Hepatocyte (in vitro differentiated cells): ENCODE results near the gene GAS2L3. TPM values are rescaled to one million over a fixed set of nuclear protein-coding genes. Genes with fewer than 3 reads are reported as not detected.
"Not testable (repeated sequence)": the region's sequence is repeated elsewhere in the genome, so short reads cannot be mapped to it uniquely, and the experiment has no call there.

ENCODE experiments used
- DNase-seq: peaks from one replicate; pipeline ENCODE4 v3.0.0-alpha.2; 2016; ENCODE audit warnings: low spot score
- H2AFZ ChIP-seq: fragments of 200-600 bp; sonication (generic); 2 replicates; pipeline ENCODE4 v1.6.0; 2016; ENCODE audit warnings: antibody characterized with exemption, mild to moderate bottlenecking
- H3K27ac ChIP-seq: fragments of 200-600 bp; sonication (generic); 2 replicates; pipeline ENCODE4 v1.5.1; 2016; ENCODE audit warnings: mild to moderate bottlenecking
- H3K27me3 ChIP-seq: fragments of 200-600 bp; sonication (generic); 2 replicates; pipeline ENCODE4 v1.6.1; 2016
- H3K36me3 ChIP-seq: fragments of 200-600 bp; sonication (generic); replicated peaks from 2 replicates; pipeline ENCODE4 v1.5.1; 2016; ENCODE audit warnings: low read depth; ENCODE audit not compliant: insufficient read depth
- H3K4me1 ChIP-seq: fragments of 200-600 bp; sonication (generic); 2 replicates; pipeline ENCODE4 v1.5.1; 2016; ENCODE audit warnings: mild to moderate bottlenecking, moderate library complexity; ENCODE audit not compliant: insufficient read depth
- H3K4me2 ChIP-seq: fragments of 200-600 bp; sonication (generic); 2 replicates; pipeline ENCODE4 v1.6.0; 2016
- H3K4me3 ChIP-seq: fragments of 200-600 bp; sonication (generic); 2 replicates; pipeline ENCODE4 v1.5.1; 2016; ENCODE audit warnings: mild to moderate bottlenecking
- H3K79me2 ChIP-seq: fragments of 200-600 bp; sonication (generic); 2 replicates; pipeline ENCODE4 v1.6.0; 2017; ENCODE audit warnings: mild to moderate bottlenecking
- H3K9me2 ChIP-seq: fragments of 200-600 bp; sonication (generic); replicated peaks from 2 replicates; pipeline ENCODE4 v1.6.0; 2017; ENCODE audit warnings: mild to moderate bottlenecking; ENCODE audit not compliant: insufficient read depth
- H3K9me3 ChIP-seq: fragments of 200-600 bp; sonication (generic); 2 replicates; pipeline ENCODE4 v1.5.1; 2016; ENCODE audit warnings: low read depth, mild to moderate bottlenecking
- H4K20me1 ChIP-seq: fragments of 200-600 bp; sonication (generic); 2 replicates; pipeline ENCODE4 v1.6.0; 2016; ENCODE audit warnings: mild to moderate bottlenecking; ENCODE audit not compliant: insufficient read depth, poor library complexity, severe bottlenecking
- EZH2 ChIP-seq: fragments of 200-600 bp; sonication (generic); IDR thresholded peaks from 2 replicates; pipeline ENCODE4 v1.6.1; 2016; ENCODE audit warnings: antibody characterized with exemption, mild to moderate bottlenecking, borderline replicate concordance
- EZH2phosphoT487 ChIP-seq: fragments of 200-600 bp; sonication (generic); IDR thresholded peaks from one replicate; pipeline ENCODE4 v1.6.1; 2018; ENCODE audit warnings: antibody characterized with exemption, mild to moderate bottlenecking, low read depth, moderate library complexity; ENCODE audit not compliant: unreplicated experiment, severe bottlenecking
- WGBS: methylation state at CpG from one replicate; pipeline ENCODE4 v1.1.6; 2016; ENCODE audit warnings: low lambda C conversion rate; ENCODE audit errors: missing lambda C conversion rate; 5-methylcytosine and 5-hydroxymethylcytosine counted together
- polyA plus RNA-seq: library from polyadenylated mRNA; unstranded; fragments of >200 nt; fragmentation: Nextera tagmentation; extraction: Ambion mirVana; gene quantifications from 2 replicates; pipeline ENCODE4 v1.2.1, GENCODE V29; 2016
- total RNA-seq: library from RNA; depleted of rRNA; stranded (reverse); fragments of >200 nt; gene quantifications from 2 replicates; pipeline ENCODE4 v1.2.3, GENCODE V29; 2014
- TF ChIP-seq, protein P1 (sequence below): fragments of 200-600 bp; sonication (generic); IDR thresholded peaks from 2 replicates; pipeline ENCODE4 v1.5.1; 2016; ENCODE audit warnings: antibody characterized with exemption, mild to moderate bottlenecking; ENCODE audit not compliant: poor library complexity

Gene GAS2L3
- total and polyA plus RNA-seq, 2 experiments from 2014 or later = 1.8 to 14.9 TPM

DNA sequence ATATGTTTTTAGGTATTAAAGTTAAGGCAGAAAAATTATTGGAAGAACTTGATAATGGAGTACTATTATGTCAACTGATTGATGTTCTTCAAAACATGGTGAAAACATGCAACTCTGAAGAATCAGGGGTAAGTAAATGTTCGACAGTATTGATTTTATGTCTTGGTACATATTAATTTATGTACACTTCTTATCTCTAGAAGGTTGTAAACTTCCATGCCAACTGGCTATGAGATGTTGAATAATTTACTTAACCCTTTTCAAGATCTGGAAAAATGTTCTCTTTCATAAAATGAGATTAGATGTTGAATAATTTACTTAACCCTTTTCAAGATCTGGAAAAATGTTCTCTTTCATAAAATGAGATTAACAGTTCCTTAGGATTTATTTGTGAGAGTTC is 28.1 kb downstream of the GAS2L3 start:
- Histone ChIP-seq H4K20me1 (no peaks in the 10 kb centered on the region), H3K4me1 (no peaks in the 10 kb centered on the region), H3K4me3 (no peak overlapping the region), H3K9me2 (no peaks in the 10 kb centered on the region), H3K79me2 (no peaks in the 10 kb centered on the region), H3K36me3 (no peaks in the 10 kb centered on the region), H2AFZ (no peak overlapping the region), H3K27ac (no peak overlapping the region), H3K9me3 (no peaks in the 10 kb centered on the region), H3K4me2 (no peak overlapping the region), H3K27me3 (no peaks in the 10 kb centered on the region)
- no peak for DNase-seq
- TF ChIP-seq EZH2phosphoT487 (no peak), EZH2 (no peak)
- TF ChIP-seq, protein P1, sequence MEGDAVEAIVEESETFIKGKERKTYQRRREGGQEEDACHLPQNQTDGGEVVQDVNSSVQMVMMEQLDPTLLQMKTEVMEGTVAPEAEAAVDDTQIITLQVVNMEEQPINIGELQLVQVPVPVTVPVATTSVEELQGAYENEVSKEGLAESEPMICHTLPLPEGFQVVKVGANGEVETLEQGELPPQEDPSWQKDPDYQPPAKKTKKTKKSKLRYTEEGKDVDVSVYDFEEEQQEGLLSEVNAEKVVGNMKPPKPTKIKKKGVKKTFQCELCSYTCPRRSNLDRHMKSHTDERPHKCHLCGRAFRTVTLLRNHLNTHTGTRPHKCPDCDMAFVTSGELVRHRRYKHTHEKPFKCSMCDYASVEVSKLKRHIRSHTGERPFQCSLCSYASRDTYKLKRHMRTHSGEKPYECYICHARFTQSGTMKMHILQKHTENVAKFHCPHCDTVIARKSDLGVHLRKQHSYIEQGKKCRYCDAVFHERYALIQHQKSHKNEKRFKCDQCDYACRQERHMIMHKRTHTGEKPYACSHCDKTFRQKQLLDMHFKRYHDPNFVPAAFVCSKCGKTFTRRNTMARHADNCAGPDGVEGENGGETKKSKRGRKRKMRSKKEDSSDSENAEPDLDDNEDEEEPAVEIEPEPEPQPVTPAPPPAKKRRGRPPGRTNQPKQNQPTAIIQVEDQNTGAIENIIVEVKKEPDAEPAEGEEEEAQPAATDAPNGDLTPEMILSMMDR = no peak
- 57% methylated on average over 1 of the region's 1 CpG for WGBS

DNA sequence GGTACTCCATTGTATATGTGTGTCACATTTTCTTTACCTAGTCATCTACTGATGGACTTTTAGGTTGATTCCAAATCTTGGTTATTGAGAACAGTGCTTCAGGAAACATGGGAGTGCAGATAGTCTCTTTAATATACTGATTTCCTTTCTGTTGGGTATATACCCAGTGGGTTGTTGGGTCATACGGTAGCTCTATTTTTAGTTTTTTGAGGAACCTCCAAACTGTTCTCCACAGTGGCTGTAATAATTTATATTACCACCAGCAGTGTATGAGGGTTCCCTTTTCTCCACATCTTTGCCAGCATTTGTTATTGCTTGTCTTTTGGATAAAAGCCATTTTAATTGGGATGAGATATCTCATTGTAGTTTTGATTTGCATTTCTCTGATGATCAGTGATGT is 29.5 kb downstream of the GAS2L3 start:
- DNase-seq, H3K27ac ChIP-seq, H3K9me3 ChIP-seq, H2AFZ ChIP-seq, H3K9me2 ChIP-seq, H3K4me2 ChIP-seq, H3K36me3 ChIP-seq, H3K4me1 ChIP-seq, H3K79me2 ChIP-seq, H3K4me3 ChIP-seq, H3K27me3 ChIP-seq, H4K20me1 ChIP-seq: not testable (repeated sequence)
- 100% methylated on average over 1 of the region's 1 CpG for WGBS

DNA sequence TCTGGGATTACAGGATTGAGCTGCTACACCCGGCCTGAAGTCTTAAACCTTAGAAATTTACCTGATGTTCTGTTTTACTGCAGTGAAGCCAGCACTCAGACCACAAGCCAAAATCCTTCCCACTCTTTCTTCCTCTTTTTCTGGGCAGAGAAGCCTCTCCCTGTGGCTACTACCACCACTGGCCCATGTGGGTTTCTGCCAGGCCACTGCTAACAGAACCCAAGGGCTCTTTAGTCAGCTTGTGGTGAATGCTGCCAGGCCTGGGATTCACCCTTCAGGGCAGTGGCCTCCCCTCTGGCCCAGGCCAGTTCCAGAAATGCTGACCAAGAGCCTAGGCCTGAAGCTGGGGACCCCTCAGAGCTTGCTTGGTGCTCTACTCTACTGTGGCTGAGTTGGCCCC is 35.3 kb downstream of the GAS2L3 start:
- no peaks in the 10 kb centered on the region for H3K4me1 ChIP-seq
- H3K79me2 ChIP-seq = no peaks in the 10 kb centered on the region
- 84% methylated on average over 1 of the region's 1 CpG for WGBS
- H3K4me2 ChIP-seq = no peak overlapping the region
- no peak overlapping the region for H2AFZ ChIP-seq
- H3K36me3 ChIP-seq = no peaks in the 10 kb centered on the region
- H3K9me3 ChIP-seq = no peaks in the 10 kb centered on the region
- H3K9me2 ChIP-seq = no peaks in the 10 kb centered on the region
- H3K27me3 ChIP-seq = no peaks in the 10 kb centered on the region
- no peaks in the 10 kb centered on the region for H4K20me1 ChIP-seq
- H3K4me3 ChIP-seq = no peak overlapping the region
- no peak overlapping the region for H3K27ac ChIP-seq
- DNase-seq = no peak
- TF ChIP-seq EZH2phosphoT487 (no peak), EZH2 (no peak)
- TF ChIP-seq, protein P1 = no peak

DNA sequence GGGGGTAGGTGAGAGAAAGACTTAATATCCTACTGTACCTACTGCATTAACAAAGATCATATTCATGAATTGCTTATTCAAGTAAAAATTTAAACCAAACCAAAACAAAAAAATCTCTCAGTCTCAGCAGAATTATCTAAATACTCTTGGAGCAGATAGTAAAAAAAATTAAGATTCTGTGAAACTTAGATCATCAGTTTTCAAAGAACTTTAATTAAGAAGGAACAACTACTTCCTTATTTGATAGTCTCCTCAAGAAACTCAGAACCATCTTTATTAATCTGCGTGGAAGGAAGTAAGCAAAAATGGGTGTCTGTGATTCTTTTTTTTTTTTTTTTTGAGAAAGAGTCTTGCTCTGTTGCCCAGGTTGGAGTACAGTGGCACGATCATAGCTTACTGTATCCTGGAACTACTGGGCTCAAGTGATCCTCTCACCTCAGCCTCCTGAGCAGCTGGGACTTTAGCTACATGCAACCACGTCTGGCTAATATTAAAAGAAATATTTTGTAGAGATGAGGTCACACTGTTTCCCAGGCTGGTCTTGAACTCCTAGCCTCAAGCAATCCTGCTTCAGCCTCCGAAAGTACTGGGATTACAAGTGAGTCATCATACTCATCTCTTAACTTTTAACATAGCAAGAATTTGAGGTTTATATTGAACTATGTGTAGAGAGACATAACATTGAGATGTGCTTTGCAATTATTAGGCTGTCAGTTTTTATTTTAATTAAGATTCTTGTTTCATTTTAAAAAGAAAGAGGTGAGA is 37.4 kb downstream of the GAS2L3 start:
- Histone ChIP-seq H3K36me3 (no peaks in the 10 kb centered on the region), H3K79me2 (no peaks in the 10 kb centered on the region), H3K9me2 (no peaks in the 10 kb centered on the region), H3K27ac (no peak overlapping the region), H4K20me1 (no peaks in the 10 kb centered on the region), H3K4me3 (no peak overlapping the region), H3K4me2 (no peak overlapping the region), H2AFZ (no peak overlapping the region), H3K4me1 (no peaks in the 10 kb centered on the region), H3K9me3 (no peaks in the 10 kb centered on the region), H3K27me3 (no peaks in the 10 kb centered on the region)
- WGBS = 93% methylated on average over 4 of the region's 4 CpGs
- no peak for DNase-seq
- TF ChIP-seq, protein P1 = no peak
- TF ChIP-seq EZH2 = no peak
- TF ChIP-seq EZH2phosphoT487 = no peak
